Heart left ventricle (tissue), 13 donors: ENCODE results near the gene ITPK1.

ENCODE experiments used
- POLR2A ChIP-seq, 2 donors: fragments of 450-650 bp; IDR thresholded peaks; one replicate each; pipeline ENCODE4 v1.6.1; 2017; ENCODE audit warnings: antibody characterized with exemption in 2 of 2, mild to moderate bottlenecking in 2 of 2, moderate library complexity in 2 of 2
- TF ChIP-seq, protein P1 (sequence below), 12 donors: fragments of 200-600 bp; sonication (generic) in 4 of 12; IDR thresholded peaks; one replicate each; pipeline versions ENCODE4 v1.5.0 to v1.8.0; 2018 to 2022; ENCODE audit warnings: antibody characterized with exemption in 12 of 12, mild to moderate bottlenecking in 5 of 12
- donor health status: ischemic (EF 13 %, LVEDD 7.1; RV severe dilation, severe dysfunction).
- donor health status: DM: no; HTN: yes; CAD: no.
- donor health status: DM: no; HTN: no; CAD: no.
- donor health status: ischemic (EF 25% LVEDD 6.9; RV normal size, moderate dysfunction).
- donor health status: ischemic (EF 25% LVEDD 5.7; RV mildly dilated, moderate dysfunction).
- donor health status: ischemic (EF 35%, LVEDD 5.7; RV mildly dilated, moderate dysfunction).
- donor health status: nonischemic (EF 11% LVEDD 7.7; RV severe dilation, severe dysfunction).
- donor health status: DM: yes; HTN: yes; CAD: no.
- donor health status: PGD.
- donor health status: ischemic (EF 29% LVEDD 5.4; RV normal size, mild dysfunction).
- donor health status: nonischemic (EF 23%, LVEDD 6.1; RV moderate dilation, normal function).

- TF ChIP-seq, protein P1, sequence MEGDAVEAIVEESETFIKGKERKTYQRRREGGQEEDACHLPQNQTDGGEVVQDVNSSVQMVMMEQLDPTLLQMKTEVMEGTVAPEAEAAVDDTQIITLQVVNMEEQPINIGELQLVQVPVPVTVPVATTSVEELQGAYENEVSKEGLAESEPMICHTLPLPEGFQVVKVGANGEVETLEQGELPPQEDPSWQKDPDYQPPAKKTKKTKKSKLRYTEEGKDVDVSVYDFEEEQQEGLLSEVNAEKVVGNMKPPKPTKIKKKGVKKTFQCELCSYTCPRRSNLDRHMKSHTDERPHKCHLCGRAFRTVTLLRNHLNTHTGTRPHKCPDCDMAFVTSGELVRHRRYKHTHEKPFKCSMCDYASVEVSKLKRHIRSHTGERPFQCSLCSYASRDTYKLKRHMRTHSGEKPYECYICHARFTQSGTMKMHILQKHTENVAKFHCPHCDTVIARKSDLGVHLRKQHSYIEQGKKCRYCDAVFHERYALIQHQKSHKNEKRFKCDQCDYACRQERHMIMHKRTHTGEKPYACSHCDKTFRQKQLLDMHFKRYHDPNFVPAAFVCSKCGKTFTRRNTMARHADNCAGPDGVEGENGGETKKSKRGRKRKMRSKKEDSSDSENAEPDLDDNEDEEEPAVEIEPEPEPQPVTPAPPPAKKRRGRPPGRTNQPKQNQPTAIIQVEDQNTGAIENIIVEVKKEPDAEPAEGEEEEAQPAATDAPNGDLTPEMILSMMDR (IDR thresholded peaks at IDR 0.05) = no peak
- TF ChIP-seq POLR2A (IDR thresholded peaks at IDR 0.05) = no peak
Measured at GRCh38 chr14:93054006-93054405, 61.7 kb downstream of the ITPK1 start.
